K562 (cell line): ENCODE data around the gene NTRK1. TPM values are rescaled to one million over a fixed set of nuclear protein-coding genes. Genes with fewer than 3 reads are reported as not detected.

Experiments used
- CBFA2T2 ChIP-seq: fragments of 450-650 bp; conservative IDR thresholded peaks from 2 replicates; pipeline ENCODE4 v1.6.1; 2017; ENCODE audit warnings: mild to moderate bottlenecking
- FOSL1 ChIP-seq: fragments of 200-800 bp; sonication (Bioruptor generic); conservative IDR thresholded peaks from 2 replicates; pipeline ENCODE4 v1.6.1; 2016; ENCODE audit warnings: missing genetic modification characterization, missing compliant biosample characterization
- GABPA ChIP-seq: fragments of 200-800 bp; sonication (Bioruptor generic); conservative IDR thresholded peaks from 2 replicates; pipeline ENCODE4 v1.6.1; 2016; ENCODE audit warnings: low read depth, missing genetic modification characterization, missing compliant biosample characterization
- IRF2 ChIP-seq: sonication (generic); formaldehyde crosslinking; IDR thresholded peaks from 2 replicates; pipeline ENCODE4 v1.8.1; 2022; ENCODE audit warnings: mild to moderate bottlenecking, missing genetic modification reagents
- POLR2AphosphoS5 ChIP-seq: IDR thresholded peaks from 2 replicates; pipeline ENCODE4 v1.6.1; 2011; ENCODE audit warnings: mild to moderate bottlenecking, low read depth, low read length, moderate library complexity; ENCODE audit not compliant: control insufficient read depth, insufficient read depth
- TRIM28 ChIP-seq: fragments of 450-650 bp; IDR thresholded peaks from 2 replicates; pipeline ENCODE4 v1.6.1; 2017
- polyA plus RNA-seq, 8 experiments: library from polyadenylated mRNA; depleted of rRNA in 4 of 8; stranded (reverse) in 5 of 8; unstranded in 3 of 8; fragments of >200 nt; fragmentation: Nextera tagmentation in 2 of 8; fragmentation: Illumina TruSeq in 1 of 8; extraction: Ambion mirVana in 2 of 8; extraction: Trizol in 1 of 8; gene quantifications; 2 replicates each; pipeline versions ENCODE4 v1.2.1 to v1.2.3, GENCODE V29; 2011 to 2014; ENCODE audit warnings: inconsistent platforms in 1 of 8, missing spikeins in 1 of 8
- total RNA-seq, 7 experiments: library from RNA; depleted of rRNA in 6 of 7; stranded (reverse); fragments of >200 nt in 6 of 7; fragmentation: Illumina TruSeq in 2 of 7; extraction: Trizol in 2 of 7; gene quantifications; 2 replicates each; pipeline versions ENCODE4 v1.2.1 to v1.2.3, GENCODE V29; 2011 to 2021; ENCODE audit warnings: low replicate concordance in 1 of 7
- TF ChIP-seq, protein P1 (sequence below): IDR thresholded peaks from 2 replicates; pipeline ENCODE4 v1.6.1; 2016; ENCODE audit warnings: missing genetic modification characterization, missing compliant biosample characterization
- TF ChIP-seq, protein P2 (sequence below): fragments of 450-650 bp; formaldehyde crosslinking; conservative IDR thresholded peaks from 2 replicates; pipeline ENCODE4 v1.4.0; 2022; ENCODE audit warnings: mild to moderate bottlenecking, missing genetic modification characterization
- TF ChIP-seq, protein P3 (sequence below), 2 experiments: fragments of 450-650 bp; formaldehyde crosslinking in 1 of 2; IDR thresholded peaks; 2 replicates each; pipeline versions ENCODE4 v1.4.0 to v1.6.1; 2014 to 2020; ENCODE audit warnings: mild to moderate bottlenecking in 2 of 2, borderline replicate concordance in 1 of 2, low read depth in 1 of 2
- TF ChIP-seq, protein P4 (sequence below): fragments of 250-450 bp; sonication (Bioruptor Pico); IDR thresholded peaks from 2 replicates; pipeline ENCODE4 v1.4.0; 2020; ENCODE audit warnings: borderline replicate concordance

NTRK1 gene
- total and polyA plus RNA-seq, 9 of the 15 experiments (the other 6 are each of a cell fraction or from before 2014, with no cell fraction given) = 0.46 to 30.0 (median 7.9) TPM

DNA sequence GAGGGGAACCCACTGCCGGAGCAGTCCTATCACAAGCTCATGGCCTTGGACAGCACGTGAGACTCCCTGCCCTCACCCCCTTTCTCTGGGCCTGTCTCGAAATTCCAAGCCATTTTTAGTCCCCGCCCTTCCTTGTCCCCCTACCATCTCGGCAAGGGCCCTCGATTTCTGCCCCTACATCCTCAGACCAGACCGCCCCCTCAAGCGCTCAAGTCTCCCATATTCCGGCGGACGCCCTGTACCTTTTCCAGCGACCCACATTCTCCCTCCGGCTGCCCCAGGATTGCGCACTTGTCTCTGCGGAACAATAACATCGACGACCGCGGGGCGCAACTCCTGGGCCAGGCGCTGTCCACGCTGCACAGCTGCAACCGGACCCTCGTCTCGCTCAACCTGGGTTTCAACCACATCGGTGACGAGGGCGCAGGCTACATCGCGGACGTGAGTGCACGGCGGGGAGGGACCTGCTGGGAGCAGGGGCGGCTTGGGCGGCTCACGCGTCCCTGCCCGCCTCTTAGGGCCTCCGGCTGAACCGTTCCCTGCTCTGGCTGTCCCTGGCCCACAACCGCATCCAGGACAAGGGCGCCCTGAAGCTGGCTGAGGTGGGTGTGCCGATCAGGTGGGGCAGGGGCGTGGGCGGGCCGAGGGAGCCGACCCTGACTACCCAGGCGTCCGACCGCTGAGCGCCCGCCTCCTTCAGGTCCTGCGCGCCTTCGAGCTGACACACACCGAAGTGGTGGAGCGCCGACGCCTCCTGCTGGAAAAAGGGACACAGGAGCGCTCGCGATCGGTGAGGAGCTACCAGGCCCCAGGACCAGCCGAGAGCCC is 66.8 kb downstream of the NTRK1 start (continued):
- TF ChIP-seq, protein P1, sequence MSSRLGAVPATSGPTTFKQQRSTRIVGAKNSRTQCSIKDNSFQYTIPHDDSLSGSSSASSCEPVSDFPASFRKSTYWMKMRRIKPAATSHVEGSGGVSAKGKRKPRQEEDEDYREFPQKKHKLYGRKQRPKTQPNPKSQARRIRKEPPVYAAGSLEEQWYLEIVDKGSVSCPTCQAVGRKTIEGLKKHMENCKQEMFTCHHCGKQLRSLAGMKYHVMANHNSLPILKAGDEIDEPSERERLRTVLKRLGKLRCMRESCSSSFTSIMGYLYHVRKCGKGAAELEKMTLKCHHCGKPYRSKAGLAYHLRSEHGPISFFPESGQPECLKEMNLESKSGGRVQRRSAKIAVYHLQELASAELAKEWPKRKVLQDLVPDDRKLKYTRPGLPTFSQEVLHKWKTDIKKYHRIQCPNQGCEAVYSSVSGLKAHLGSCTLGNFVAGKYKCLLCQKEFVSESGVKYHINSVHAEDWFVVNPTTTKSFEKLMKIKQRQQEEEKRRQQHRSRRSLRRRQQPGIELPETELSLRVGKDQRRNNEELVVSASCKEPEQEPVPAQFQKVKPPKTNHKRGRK (tag) = no peak
- TF ChIP-seq CBFA2T2 (no peak), POLR2AphosphoS5 (no peak), IRF2 (CRISPR knock-in tag) (no peak), GABPA (no peak), FOSL1 (tag) (no peak), TRIM28 (no peak)
- TF ChIP-seq, protein P2, sequence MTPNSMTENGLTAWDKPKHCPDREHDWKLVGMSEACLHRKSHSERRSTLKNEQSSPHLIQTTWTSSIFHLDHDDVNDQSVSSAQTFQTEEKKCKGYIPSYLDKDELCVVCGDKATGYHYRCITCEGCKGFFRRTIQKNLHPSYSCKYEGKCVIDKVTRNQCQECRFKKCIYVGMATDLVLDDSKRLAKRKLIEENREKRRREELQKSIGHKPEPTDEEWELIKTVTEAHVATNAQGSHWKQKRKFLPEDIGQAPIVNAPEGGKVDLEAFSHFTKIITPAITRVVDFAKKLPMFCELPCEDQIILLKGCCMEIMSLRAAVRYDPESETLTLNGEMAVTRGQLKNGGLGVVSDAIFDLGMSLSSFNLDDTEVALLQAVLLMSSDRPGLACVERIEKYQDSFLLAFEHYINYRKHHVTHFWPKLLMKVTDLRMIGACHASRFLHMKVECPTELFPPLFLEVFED (CRISPR knock-in tag) = no peak
- TF ChIP-seq, protein P3, sequence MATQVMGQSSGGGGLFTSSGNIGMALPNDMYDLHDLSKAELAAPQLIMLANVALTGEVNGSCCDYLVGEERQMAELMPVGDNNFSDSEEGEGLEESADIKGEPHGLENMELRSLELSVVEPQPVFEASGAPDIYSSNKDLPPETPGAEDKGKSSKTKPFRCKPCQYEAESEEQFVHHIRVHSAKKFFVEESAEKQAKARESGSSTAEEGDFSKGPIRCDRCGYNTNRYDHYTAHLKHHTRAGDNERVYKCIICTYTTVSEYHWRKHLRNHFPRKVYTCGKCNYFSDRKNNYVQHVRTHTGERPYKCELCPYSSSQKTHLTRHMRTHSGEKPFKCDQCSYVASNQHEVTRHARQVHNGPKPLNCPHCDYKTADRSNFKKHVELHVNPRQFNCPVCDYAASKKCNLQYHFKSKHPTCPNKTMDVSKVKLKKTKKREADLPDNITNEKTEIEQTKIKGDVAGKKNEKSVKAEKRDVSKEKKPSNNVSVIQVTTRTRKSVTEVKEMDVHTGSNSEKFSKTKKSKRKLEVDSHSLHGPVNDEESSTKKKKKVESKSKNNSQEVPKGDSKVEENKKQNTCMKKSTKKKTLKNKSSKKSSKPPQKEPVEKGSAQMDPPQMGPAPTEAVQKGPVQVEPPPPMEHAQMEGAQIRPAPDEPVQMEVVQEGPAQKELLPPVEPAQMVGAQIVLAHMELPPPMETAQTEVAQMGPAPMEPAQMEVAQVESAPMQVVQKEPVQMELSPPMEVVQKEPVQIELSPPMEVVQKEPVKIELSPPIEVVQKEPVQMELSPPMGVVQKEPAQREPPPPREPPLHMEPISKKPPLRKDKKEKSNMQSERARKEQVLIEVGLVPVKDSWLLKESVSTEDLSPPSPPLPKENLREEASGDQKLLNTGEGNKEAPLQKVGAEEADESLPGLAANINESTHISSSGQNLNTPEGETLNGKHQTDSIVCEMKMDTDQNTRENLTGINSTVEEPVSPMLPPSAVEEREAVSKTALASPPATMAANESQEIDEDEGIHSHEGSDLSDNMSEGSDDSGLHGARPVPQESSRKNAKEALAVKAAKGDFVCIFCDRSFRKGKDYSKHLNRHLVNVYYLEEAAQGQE (IDR thresholded peaks at IDR 0.05; ENCODE audit: borderline replicate concordance) = peak; percentile 58; the same call in 1 of the 2 replicates
- TF ChIP-seq, protein P3 (CRISPR knock-in tag; IDR thresholded peaks at IDR 0.05; ENCODE audit: low read depth) = no peak
- TF ChIP-seq, protein P4, sequence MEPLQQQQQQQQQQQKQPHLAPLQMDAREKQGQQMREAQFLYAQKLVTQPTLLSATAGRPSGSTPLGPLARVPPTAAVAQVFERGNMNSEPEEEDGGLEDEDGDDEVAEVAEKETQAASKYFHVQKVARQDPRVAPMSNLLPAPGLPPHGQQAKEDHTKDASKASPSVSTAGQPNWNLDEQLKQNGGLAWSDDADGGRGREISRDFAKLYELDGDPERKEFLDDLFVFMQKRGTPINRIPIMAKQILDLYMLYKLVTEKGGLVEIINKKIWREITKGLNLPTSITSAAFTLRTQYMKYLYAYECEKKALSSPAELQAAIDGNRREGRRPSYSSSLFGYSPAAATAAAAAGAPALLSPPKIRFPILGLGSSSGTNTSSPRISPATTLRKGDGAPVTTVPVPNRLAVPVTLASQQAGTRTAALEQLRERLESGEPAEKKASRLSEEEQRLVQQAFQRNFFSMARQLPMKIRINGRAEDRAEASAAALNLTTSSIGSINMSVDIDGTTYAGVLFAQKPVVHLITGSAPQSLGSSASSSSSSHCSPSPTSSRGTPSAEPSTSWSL = no peak
